Tibial nerve (tissue), 3 donors: ENCODE results near the gene PREX1.

Experiments
- POLR2A ChIP-seq, 2 donors: fragments of 450-650 bp; IDR thresholded peaks; one replicate each; pipeline ENCODE4 v1.6.1; 2017; ENCODE audit warnings: antibody characterized with exemption in 2 of 2, mild to moderate bottlenecking in 2 of 2, moderate library complexity in 2 of 2
- TF ChIP-seq, protein P1 (sequence below), 5 experiments: fragments of 200-600 bp in 3 of 5; fragments of 450-650 bp in 2 of 5; sonication (generic) in 3 of 5; IDR thresholded peaks; one replicate each; pipeline ENCODE4 v1.5.1; 2016 to 2019; ENCODE audit warnings: antibody characterized with exemption in 5 of 5, mild to moderate bottlenecking in 3 of 5, moderate library complexity in 2 of 5

DNA sequence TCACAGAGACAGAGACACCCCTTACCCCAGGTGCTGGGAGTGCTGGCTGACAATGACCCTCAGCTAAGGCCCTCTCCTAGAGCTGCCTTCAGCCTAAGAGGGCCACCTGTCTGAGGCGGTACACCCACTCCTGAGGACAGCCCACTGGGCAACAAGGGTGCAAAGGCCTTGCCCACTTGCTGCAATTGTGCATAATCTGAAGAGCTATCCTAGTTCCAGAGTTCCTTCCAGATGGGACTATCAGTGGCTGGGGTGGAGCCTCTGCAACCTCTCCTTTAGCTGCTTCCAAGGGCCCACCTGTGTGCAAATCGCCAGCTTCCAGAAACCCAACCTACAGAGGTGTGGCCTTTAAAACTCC, 87.5 kb downstream of the PREX1 start:
- TF ChIP-seq, protein P1, sequence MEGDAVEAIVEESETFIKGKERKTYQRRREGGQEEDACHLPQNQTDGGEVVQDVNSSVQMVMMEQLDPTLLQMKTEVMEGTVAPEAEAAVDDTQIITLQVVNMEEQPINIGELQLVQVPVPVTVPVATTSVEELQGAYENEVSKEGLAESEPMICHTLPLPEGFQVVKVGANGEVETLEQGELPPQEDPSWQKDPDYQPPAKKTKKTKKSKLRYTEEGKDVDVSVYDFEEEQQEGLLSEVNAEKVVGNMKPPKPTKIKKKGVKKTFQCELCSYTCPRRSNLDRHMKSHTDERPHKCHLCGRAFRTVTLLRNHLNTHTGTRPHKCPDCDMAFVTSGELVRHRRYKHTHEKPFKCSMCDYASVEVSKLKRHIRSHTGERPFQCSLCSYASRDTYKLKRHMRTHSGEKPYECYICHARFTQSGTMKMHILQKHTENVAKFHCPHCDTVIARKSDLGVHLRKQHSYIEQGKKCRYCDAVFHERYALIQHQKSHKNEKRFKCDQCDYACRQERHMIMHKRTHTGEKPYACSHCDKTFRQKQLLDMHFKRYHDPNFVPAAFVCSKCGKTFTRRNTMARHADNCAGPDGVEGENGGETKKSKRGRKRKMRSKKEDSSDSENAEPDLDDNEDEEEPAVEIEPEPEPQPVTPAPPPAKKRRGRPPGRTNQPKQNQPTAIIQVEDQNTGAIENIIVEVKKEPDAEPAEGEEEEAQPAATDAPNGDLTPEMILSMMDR (IDR thresholded peaks at IDR 0.05): no peak
- no peak for TF ChIP-seq POLR2A (IDR thresholded peaks at IDR 0.05)
